Tibial nerve (tissue), 4 donors: ENCODE data around the gene ANO2.

Experiments
- CTCF ChIP-seq, 5 experiments: fragments of 200-600 bp in 3 of 5; fragments of 450-650 bp in 2 of 5; sonication (generic) in 3 of 5; IDR thresholded peaks; one replicate each; pipeline ENCODE4 v1.5.1; 2016 to 2019; ENCODE audit warnings: antibody characterized with exemption in 5 of 5, mild to moderate bottlenecking in 3 of 5, moderate library complexity in 2 of 5
- EP300 ChIP-seq, 2 donors: sonication (generic); formaldehyde crosslinking; IDR thresholded peaks; one replicate each; pipeline ENCODE4 v1.6.1; 2017; ENCODE audit warnings: antibody characterized with exemption in 2 of 2, mild to moderate bottlenecking in 1 of 2

GRCh38 chr12:5768581-5769196 lies 176.4 kb downstream of the ANO2 start:
- TF ChIP-seq CTCF (IDR thresholded peaks at IDR 0.05) (no peak), EP300 (IDR thresholded peaks at IDR 0.05) (no peak)
